ENCODE results near the gene OR5H14. TPM values are rescaled to one million over a fixed set of nuclear protein-coding genes. Genes with fewer than 3 reads are reported as not detected.
"Not testable (repeated sequence)": the region's sequence is repeated elsewhere in the genome, so short reads cannot be mapped to it uniquely, and the experiment has no call there.

The OR5H14 gene
- total RNA-seq, 1 donor from 2014 or later: not detected

GRCh38 chr3:98185180-98185579 lies 37.9 kb downstream of the OR5H14 start:
- Histone ChIP-seq H3K27ac (no peak overlapping the region), H3K4me1 (no peaks in the 10 kb centered on the region), H3K36me3 (no peaks in the 10 kb centered on the region), H3K27me3 (no peaks in the 10 kb centered on the region), H3K4me3 (no peak overlapping the region), H3K9me3 (no peaks in the 10 kb centered on the region)
- no peak for DNase-seq (ENCODE audit: low spot score in 2 of 2)
- TF ChIP-seq CTCF (IDR thresholded peaks at IDR 0.05): no peak
- intact Hi-C loops (cut with DNase I): no loop called here

- H3K27me3 ChIP-seq: no peaks in the 10 kb centered on the region
- TF ChIP-seq CTCF (IDR thresholded peaks at IDR 0.05): no peak
- intact Hi-C loops (cut with DNase I): no loop called here
- no peak for DNase-seq (ENCODE audit: low spot score in 2 of 2)
- H3K4me3 ChIP-seq: no peak overlapping the region
- H3K4me1 ChIP-seq: no peaks in the 10 kb centered on the region
- no peaks in the 10 kb centered on the region for H3K36me3 ChIP-seq
- H3K27ac ChIP-seq: no peak overlapping the region
- no peaks in the 10 kb centered on the region for H3K9me3 ChIP-seq
Observed at GRCh38 chr3:98188545-98188944, 41.3 kb downstream of the OR5H14 start.

- H3K27ac ChIP-seq; H3K9me3 ChIP-seq; DNase-seq (ENCODE audit: low spot score in 2 of 2); H3K4me3 ChIP-seq; intact Hi-C loops (cut with DNase I); H3K36me3 ChIP-seq; H3K4me1 ChIP-seq; H3K27me3 ChIP-seq: not testable (repeated sequence)
Observed at GRCh38 chr3:98190911-98191310, 43.6 kb downstream of the OR5H14 start.

- H3K36me3 ChIP-seq; H3K27ac ChIP-seq; DNase-seq (ENCODE audit: low spot score in 2 of 2); H3K9me3 ChIP-seq; intact Hi-C loops (cut with DNase I); H3K4me1 ChIP-seq; H3K27me3 ChIP-seq; H3K4me3 ChIP-seq: not testable (repeated sequence)
Observed at GRCh38 chr3:98196293-98196692, 49.0 kb downstream of the OR5H14 start.

GRCh38 chr3:98199020-98199419 lies 51.7 kb downstream of the OR5H14 start:
- no peak for DNase-seq (ENCODE audit: low spot score in 2 of 2)
- H3K4me3 ChIP-seq: no peak overlapping the region
- intact Hi-C loops (cut with DNase I): no loop called here
- no peaks in the 10 kb centered on the region for H3K27me3 ChIP-seq
- no peak for TF ChIP-seq CTCF (IDR thresholded peaks at IDR 0.05)
- no peaks in the 10 kb centered on the region for H3K9me3 ChIP-seq
- no peaks in the 10 kb centered on the region for H3K36me3 ChIP-seq
- H3K4me1 ChIP-seq: no peaks in the 10 kb centered on the region
- no peak overlapping the region for H3K27ac ChIP-seq

Other genes with a start within 250 kb of the OR5H14 start
- 21.3 TPM for gene RIOX2, start 175.0 kb upstream of the OR5H14 start, total RNA-seq
- gene GABRR3, start 112.2 kb upstream of the OR5H14 start, total RNA-seq: not detected
- gene OR5AC2, start 60.3 kb upstream of the OR5H14 start, total RNA-seq: not detected
- gene OR5H1, start 16.8 kb upstream of the OR5H14 start, total RNA-seq: not detected
- not detected for gene OR5H15, start 19.2 kb downstream of the OR5H14 start, total RNA-seq
- gene OR5H6, start 116.8 kb downstream of the OR5H14 start, total RNA-seq: not detected
- gene OR5H2, start 135.0 kb downstream of the OR5H14 start, total RNA-seq: not detected
- gene OR5K4, start 206.4 kb downstream of the OR5H14 start, total RNA-seq: not detected
- gene OR5K3, start 243.2 kb downstream of the OR5H14 start, total RNA-seq: not detected